Neural cell (in vitro differentiated cells): ENCODE measurements around the gene SLC66A1. TPM values are rescaled to one million over a fixed set of nuclear protein-coding genes. Genes with fewer than 3 reads are reported as not detected.

Experiments used
- H2AFZ ChIP-seq: fragments of 200-600, 300-800 bp; sonication (generic), shearing (Covaris generic); 2 replicates; pipeline ENCODE4 v1.6.0; 2014; ENCODE audit warnings: low read depth, mild to moderate bottlenecking, antibody characterized with exemption, low read length, moderate library complexity
- H3F3A ChIP-seq: fragments of 200-600 bp; shearing (Covaris generic); 2 replicates; pipeline ENCODE4 v1.6.1; 2016; ENCODE audit warnings: mild to moderate bottlenecking, moderate library complexity, mixed read lengths, antibody characterized with exemption, low read length; ENCODE audit not compliant: insufficient read depth, poor library complexity, severe bottlenecking
- H3K27ac ChIP-seq: fragments of 200-600, 300-800 bp; sonication (generic), shearing (Covaris generic); 2 replicates; pipeline ENCODE4 v1.5.1; 2014; ENCODE audit warnings: mild to moderate bottlenecking, low read length, moderate library complexity
- H3K27me3 ChIP-seq: fragments of 300-800, 200-600 bp; sonication (generic), shearing (Covaris generic); 2 replicates; pipeline ENCODE4 v1.6.0; 2014; ENCODE audit warnings: mild to moderate bottlenecking, low read depth, low read length, moderate library complexity; ENCODE audit not compliant: insufficient read depth
- H3K36me3 ChIP-seq: fragments of 300-800, 200-600 bp; sonication (generic), shearing (Covaris generic); 2 replicates; pipeline ENCODE4 v1.5.1; 2014; ENCODE audit warnings: mild to moderate bottlenecking, antibody characterized with exemption, low read length, moderate library complexity; ENCODE audit not compliant: insufficient read depth
- H3K4me2 ChIP-seq: fragments of 300-800, 200-600 bp; sonication (generic), shearing (Covaris generic); 2 replicates; pipeline ENCODE4 v1.6.0; 2014; ENCODE audit warnings: mild to moderate bottlenecking, low read length
- H3K4me3 ChIP-seq: fragments of 300-800, 200-600 bp; sonication (generic), shearing (Covaris generic); 2 replicates; pipeline ENCODE4 v1.5.1; 2014; ENCODE audit warnings: mild to moderate bottlenecking, low read length, moderate library complexity
- H3K79me2 ChIP-seq: fragments of 200-600 bp; shearing (Covaris generic); replicated peaks from 2 replicates; pipeline ENCODE4 v1.6.0; 2014; ENCODE audit warnings: mild to moderate bottlenecking, low read length, moderate library complexity; ENCODE audit not compliant: insufficient read depth
- H3K9ac ChIP-seq: fragments of 300-800, 200-600 bp; sonication (generic), shearing (Covaris generic); 2 replicates; pipeline ENCODE4 v1.6.1; 2016; ENCODE audit warnings: mild to moderate bottlenecking, low read length, mixed read lengths
- H3K9me2 ChIP-seq: fragments of 200-600 bp; shearing (Covaris generic); 2 replicates; pipeline ENCODE4 v1.6.1; 2016; ENCODE audit warnings: mild to moderate bottlenecking, low read length, mixed read lengths; ENCODE audit not compliant: insufficient read depth
- H3K9me3 ChIP-seq: fragments of 200-600, 300-800 bp; sonication (generic), shearing (Covaris generic); 2 replicates; pipeline ENCODE4 v1.6.1; 2016; ENCODE audit warnings: mild to moderate bottlenecking, mixed run types, low read length, moderate library complexity, mixed read lengths
- H4K20me1 ChIP-seq: fragments of 200-600 bp; shearing (Covaris generic); 2 replicates; pipeline ENCODE4 v1.6.1; 2016; ENCODE audit warnings: mild to moderate bottlenecking, mixed run types; ENCODE audit not compliant: insufficient read depth
- CTCF ChIP-seq: fragments of 450-650 bp; IDR thresholded peaks from 2 replicates; pipeline ENCODE4 v1.5.1; 2014; ENCODE audit warnings: antibody characterized with exemption, mild to moderate bottlenecking, moderate library complexity; ENCODE audit not compliant: poor library complexity, severe bottlenecking
- EP300 ChIP-seq: fragments of 450-650 bp; conservative IDR thresholded peaks from 2 replicates; pipeline ENCODE4 v1.6.1; 2014; ENCODE audit warnings: antibody characterized with exemption, mild to moderate bottlenecking, moderate library complexity; ENCODE audit not compliant: poor library complexity, severe bottlenecking
- EZH2 ChIP-seq: fragments of 200-600, 300-800 bp; shearing (Covaris generic), sonication (generic); IDR thresholded peaks from 2 replicates; pipeline ENCODE4 v1.6.1; 2014; ENCODE audit warnings: antibody characterized with exemption, low read length, borderline replicate concordance, mild to moderate bottlenecking; ENCODE audit not compliant: insufficient read depth, poor library complexity, severe bottlenecking
- MXI1 ChIP-seq: fragments of 450-650 bp; conservative IDR thresholded peaks from 2 replicates; pipeline ENCODE4 v1.6.1; 2014; ENCODE audit warnings: antibody characterized with exemption, mild to moderate bottlenecking; ENCODE audit not compliant: poor library complexity, severe bottlenecking
- POLR2AphosphoS5 ChIP-seq: IDR thresholded peaks from 2 replicates; pipeline ENCODE4 v1.6.1; 2012
- RAD21 ChIP-seq: fragments of 450-650 bp; conservative IDR thresholded peaks from 2 replicates; pipeline ENCODE4 v1.6.1; 2014; ENCODE audit warnings: antibody characterized with exemption, mild to moderate bottlenecking, moderate library complexity
- TAF1 ChIP-seq: IDR thresholded peaks from 2 replicates; pipeline ENCODE4 v1.6.1; 2012; ENCODE audit warnings: low read depth
- polyA plus RNA-seq: library from polyadenylated mRNA; depleted of rRNA; stranded (reverse); fragments of >200 nt; gene quantifications from 2 replicates; pipeline ENCODE4 v1.2.3, GENCODE V29; 2014
- TF ChIP-seq, protein P1 (sequence below): IDR thresholded peaks from 2 replicates; pipeline ENCODE4 v1.6.1; 2012; ENCODE audit warnings: borderline replicate concordance

Gene SLC66A1
- polyA plus RNA-seq, 1 donor from 2014 or later: 31.8 TPM

DNA sequence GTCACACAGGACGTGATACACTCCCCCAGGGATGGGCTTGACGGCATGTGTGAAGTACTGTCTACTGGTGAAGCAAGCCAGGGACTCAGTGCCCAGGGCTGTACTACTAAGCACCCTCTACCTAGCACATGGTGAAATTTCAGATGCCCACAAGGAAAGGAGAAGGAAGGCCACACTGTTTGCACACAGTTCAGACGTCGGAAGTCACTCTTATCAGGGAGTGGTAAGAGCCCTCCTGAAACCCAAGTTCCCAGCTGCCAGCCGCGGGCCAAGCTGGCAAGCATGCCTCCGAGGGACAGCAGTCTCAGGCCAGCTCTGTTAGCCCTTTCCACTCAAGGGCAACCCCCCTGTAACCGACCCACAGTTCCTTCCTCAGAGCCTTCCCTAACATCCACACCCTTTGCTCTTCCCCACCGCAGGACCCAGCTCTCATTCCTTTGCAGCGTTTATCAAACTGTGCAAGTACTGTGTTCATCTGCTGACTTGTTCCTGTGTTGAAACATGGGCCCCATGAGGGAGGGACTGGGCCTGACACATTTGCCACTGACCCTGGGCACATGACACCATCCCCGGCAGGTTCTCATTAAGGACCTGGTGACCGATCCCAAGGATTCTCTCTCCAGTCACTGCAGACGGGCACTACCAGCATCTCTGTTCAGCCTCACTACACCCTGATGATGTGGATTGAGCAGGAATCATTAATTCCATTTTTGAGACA lies 58.5 kb downstream of the SLC66A1 start:
- H3K27ac ChIP-seq: no peak overlapping the region
- no peaks in the 10 kb centered on the region for H3F3A ChIP-seq
- no peaks in the 10 kb centered on the region for H3K79me2 ChIP-seq
- no peaks in the 10 kb centered on the region for H3K9me2 ChIP-seq
- no peaks in the 10 kb centered on the region for H3K36me3 ChIP-seq
- H3K4me3 ChIP-seq: no peak overlapping the region
- no peak overlapping the region for H3K4me2 ChIP-seq
- H3K27me3 ChIP-seq: no peaks in the 10 kb centered on the region
- H2AFZ ChIP-seq: no peak overlapping the region
- no peaks in the 10 kb centered on the region for H4K20me1 ChIP-seq
- no peaks in the 10 kb centered on the region for H3K9me3 ChIP-seq
- no peak for TF ChIP-seq POLR2AphosphoS5
- no peak for TF ChIP-seq EP300
- no peak for TF ChIP-seq MXI1
- no peak for TF ChIP-seq TAF1
- no peak overlapping the region for H3K9ac ChIP-seq

DNA sequence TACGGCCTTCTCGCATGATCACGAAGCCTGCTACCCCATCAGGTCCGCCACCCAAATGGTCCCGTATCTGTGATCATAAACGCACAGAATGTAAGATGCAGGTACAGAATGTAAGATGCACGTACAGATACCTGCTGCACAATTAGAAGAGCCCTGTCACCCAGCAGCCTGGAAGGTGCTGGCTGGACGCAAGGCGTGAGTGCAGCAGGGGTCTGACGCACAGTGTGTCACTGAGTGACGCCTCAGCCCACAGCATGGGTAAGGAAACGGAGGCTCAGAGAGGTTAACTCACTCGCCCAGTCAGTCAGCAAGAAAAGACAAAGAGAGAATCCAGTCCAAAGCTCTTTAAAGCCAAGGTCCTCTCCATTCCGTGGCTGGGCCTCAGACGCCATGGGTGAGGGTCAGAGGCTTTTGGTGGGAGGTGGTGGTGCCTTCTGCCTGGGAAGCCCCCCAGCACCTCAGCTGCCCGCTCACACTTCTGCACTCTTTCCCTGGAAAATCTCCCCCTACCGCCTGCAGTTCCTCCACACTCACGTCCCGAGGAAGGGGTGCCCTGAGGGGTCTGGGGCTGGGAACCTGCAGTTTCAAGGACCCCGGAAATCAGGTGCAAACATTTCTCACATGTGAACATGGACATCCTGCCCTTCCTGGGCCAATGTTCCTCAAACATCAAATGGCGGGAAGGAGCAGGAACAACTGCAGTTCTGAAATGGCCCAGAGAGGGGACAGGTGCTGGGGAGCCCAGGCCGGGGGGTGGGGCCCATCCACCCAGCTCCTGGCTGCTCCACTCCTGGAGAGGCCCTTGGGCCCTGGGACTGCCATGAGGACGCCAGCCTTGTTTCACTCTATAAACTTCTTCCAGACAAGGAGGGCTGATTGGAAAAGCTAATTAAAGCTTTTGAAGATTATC lies 59.4 kb downstream of the SLC66A1 start:
- Histone ChIP-seq H3K4me2 (no peak overlapping the region), H3F3A (no peaks in the 10 kb centered on the region), H3K4me3 (no peak overlapping the region), H2AFZ (no peak overlapping the region), H3K9me3 (no peaks in the 10 kb centered on the region), H3K36me3 (peaks cover 2% of the 10 kb centered on the region), H3K9me2 (no peaks in the 10 kb centered on the region), H3K27me3 (no peaks in the 10 kb centered on the region), H3K9ac (no peak overlapping the region), H3K79me2 (no peaks in the 10 kb centered on the region), H4K20me1 (no peaks in the 10 kb centered on the region), H3K27ac (no peak overlapping the region)
- TF ChIP-seq TAF1 (no peak), CTCF (no peak), POLR2AphosphoS5 (no peak), EZH2 (no peak), MXI1 (no peak), EP300 (no peak), RAD21 (no peak)
- TF ChIP-seq, protein P1, sequence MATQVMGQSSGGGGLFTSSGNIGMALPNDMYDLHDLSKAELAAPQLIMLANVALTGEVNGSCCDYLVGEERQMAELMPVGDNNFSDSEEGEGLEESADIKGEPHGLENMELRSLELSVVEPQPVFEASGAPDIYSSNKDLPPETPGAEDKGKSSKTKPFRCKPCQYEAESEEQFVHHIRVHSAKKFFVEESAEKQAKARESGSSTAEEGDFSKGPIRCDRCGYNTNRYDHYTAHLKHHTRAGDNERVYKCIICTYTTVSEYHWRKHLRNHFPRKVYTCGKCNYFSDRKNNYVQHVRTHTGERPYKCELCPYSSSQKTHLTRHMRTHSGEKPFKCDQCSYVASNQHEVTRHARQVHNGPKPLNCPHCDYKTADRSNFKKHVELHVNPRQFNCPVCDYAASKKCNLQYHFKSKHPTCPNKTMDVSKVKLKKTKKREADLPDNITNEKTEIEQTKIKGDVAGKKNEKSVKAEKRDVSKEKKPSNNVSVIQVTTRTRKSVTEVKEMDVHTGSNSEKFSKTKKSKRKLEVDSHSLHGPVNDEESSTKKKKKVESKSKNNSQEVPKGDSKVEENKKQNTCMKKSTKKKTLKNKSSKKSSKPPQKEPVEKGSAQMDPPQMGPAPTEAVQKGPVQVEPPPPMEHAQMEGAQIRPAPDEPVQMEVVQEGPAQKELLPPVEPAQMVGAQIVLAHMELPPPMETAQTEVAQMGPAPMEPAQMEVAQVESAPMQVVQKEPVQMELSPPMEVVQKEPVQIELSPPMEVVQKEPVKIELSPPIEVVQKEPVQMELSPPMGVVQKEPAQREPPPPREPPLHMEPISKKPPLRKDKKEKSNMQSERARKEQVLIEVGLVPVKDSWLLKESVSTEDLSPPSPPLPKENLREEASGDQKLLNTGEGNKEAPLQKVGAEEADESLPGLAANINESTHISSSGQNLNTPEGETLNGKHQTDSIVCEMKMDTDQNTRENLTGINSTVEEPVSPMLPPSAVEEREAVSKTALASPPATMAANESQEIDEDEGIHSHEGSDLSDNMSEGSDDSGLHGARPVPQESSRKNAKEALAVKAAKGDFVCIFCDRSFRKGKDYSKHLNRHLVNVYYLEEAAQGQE: no peak
